Sigmoid colon (tissue), 4 donors: ENCODE results near the gene TXNDC16.

Source experiments
- EP300 ChIP-seq, 4 donors: sonication (generic); formaldehyde crosslinking; IDR thresholded peaks; one replicate each; pipeline ENCODE4 v1.6.1; 2017; ENCODE audit warnings: antibody characterized with exemption in 4 of 4
- POLR2A ChIP-seq, 2 donors: fragments of 450-650 bp; IDR thresholded peaks; one replicate each; pipeline ENCODE4 v1.6.1; 2016; ENCODE audit warnings: antibody characterized with exemption in 2 of 2, mild to moderate bottlenecking in 2 of 2, moderate library complexity in 2 of 2
- TF ChIP-seq, protein P1 (sequence below), 4 experiments: fragments of 450-650 bp in 3 of 4; fragments of 200-600 bp in 1 of 4; IDR thresholded peaks; one replicate each; pipeline ENCODE4 v1.5.1; 2016 to 2019; ENCODE audit warnings: antibody characterized with exemption in 4 of 4, mild to moderate bottlenecking in 3 of 4, moderate library complexity in 2 of 4

DNA sequence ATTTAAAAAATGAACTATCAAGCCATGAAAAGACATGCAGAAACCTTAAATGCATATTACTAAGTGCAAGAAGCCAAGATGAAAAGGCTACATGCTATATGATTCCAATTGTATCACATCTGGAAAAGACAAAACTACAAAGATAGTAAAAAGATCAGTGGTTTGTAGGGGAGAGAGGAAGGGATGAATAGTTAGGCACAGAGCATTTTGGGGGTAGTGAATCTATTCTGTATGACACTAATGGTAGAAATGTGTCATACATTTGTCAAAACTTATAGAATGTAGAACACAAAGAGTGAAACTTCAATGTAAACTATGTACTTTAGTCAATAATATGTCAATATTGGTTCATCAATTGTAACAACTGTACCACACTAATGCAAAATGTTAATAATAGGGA is 20.8 kb downstream of the TXNDC16 start:
- TF ChIP-seq, protein P1, sequence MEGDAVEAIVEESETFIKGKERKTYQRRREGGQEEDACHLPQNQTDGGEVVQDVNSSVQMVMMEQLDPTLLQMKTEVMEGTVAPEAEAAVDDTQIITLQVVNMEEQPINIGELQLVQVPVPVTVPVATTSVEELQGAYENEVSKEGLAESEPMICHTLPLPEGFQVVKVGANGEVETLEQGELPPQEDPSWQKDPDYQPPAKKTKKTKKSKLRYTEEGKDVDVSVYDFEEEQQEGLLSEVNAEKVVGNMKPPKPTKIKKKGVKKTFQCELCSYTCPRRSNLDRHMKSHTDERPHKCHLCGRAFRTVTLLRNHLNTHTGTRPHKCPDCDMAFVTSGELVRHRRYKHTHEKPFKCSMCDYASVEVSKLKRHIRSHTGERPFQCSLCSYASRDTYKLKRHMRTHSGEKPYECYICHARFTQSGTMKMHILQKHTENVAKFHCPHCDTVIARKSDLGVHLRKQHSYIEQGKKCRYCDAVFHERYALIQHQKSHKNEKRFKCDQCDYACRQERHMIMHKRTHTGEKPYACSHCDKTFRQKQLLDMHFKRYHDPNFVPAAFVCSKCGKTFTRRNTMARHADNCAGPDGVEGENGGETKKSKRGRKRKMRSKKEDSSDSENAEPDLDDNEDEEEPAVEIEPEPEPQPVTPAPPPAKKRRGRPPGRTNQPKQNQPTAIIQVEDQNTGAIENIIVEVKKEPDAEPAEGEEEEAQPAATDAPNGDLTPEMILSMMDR (IDR thresholded peaks at IDR 0.05) = no peak
- TF ChIP-seq POLR2A (IDR thresholded peaks at IDR 0.05) (no peak), EP300 (IDR thresholded peaks at IDR 0.05) (no peak)
